Measurements from ENCODE around the gene XXYLT1.
"Not testable (repeated sequence)": the region's sequence is repeated elsewhere in the genome, so short reads cannot be mapped to it uniquely, and the experiment has no call there.

XXYLT1 gene

GRCh38 chr3:195112361-195112791 is 158.6 kb downstream of the XXYLT1 start:
- DNase-seq (ENCODE audit: low spot score), result no peak

- DNase-seq (ENCODE audit: low spot score), result no peak
These were observed 159.2 kb downstream of the XXYLT1 start for GRCh38 chr3:195111766-195112165.

DNA sequence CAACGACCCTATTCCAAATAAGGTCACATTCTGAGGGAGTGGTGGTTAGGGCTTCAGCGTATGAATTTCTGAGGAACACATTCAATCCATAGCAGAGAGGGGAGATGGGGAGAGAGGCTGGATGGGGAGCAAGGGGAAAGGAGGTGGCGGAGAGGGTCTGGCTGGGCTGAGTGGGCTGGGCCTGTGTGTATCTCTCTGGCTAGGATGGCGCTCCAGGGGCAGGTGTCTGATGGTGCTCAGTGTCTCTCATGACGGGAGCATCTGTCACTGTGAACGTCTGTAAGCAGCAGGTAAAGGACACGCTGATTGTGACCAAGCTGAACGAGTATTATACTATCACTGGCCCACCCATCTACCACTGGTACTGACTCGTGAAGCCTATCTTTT is 159.6 kb downstream of the XXYLT1 start:
- DNase-seq (ENCODE audit: low spot score), result no peak

DNA sequence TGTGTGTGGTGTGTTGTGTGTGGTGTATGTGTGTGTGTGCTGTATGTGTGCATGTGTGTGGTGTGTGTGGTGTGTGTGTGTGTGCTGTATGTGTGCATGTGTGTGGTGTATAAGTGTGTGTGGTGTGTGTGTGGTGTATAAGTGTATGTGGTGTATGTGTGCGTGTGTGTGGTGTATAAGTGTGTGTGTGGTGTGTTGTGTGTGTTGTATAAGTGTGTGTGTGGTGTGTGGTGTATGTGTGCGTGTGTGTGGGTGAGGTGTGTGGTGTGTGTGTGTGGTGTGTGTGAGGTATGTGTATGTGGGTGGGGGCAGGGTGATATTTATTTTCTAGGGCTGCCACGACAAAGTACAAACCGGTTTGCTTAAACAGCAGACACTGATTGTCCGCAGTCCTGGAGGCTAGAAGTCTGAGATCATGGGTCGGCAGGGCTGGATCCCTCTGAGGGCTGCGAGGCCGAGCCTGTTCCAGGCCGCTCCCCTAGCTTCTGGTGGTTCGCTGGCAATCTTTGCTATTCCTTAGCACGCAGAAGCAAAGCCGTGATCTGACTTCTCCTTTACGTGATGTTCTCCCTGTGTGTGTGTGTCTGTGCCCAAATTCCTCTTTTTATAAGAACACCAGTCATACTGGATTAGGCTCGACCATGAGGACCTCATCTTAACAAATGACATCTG is 160.2 kb downstream of the XXYLT1 start:
- DNase-seq (ENCODE audit: low spot score), result no peak

GRCh38 chr3:195109098-195109657 is 161.8 kb downstream of the XXYLT1 start:
- DNase-seq (ENCODE audit: low spot score), result no peak

DNA sequence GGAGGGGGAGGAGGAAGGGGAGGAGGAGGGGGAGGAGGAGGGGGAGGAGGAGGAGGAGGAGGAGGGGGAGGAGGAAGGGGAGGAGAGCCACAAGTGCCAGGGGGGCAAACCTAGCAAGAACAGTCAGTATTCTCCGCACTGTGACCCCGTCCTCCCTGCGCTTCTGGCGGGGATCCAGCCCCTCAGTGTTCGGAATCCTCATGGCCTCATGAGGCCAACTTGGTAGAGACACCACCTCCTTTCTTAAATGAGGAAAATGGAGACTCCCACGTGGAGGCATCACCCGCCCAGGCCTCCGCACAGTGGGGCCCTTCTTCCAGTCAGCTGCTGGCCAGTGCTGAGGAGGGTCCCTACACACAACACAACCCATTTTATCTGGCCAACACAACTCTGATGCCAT is 163.4 kb downstream of the XXYLT1 start:
- DNase-seq (ENCODE audit: low spot score), result no peak

DNA sequence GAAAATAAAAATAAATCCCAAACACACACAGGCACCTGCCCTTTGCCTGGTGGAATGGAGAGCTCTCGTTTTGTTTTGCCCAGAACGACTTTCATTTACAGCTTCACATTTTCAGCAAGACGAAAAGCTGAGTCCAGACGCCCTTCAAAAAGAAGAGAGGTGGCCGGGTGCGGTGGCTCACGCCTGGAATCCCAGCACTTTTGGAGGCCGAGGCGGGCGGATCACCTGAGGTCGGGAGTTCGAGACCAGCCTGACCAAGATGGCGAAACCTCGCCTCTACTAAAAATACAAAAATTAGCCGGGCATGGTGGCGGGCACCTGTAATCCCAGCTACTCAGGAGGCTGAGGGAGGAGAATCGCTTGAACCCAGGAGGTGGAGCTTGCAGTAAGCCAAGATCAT is 163.9 kb downstream of the XXYLT1 start:
- DNase-seq (ENCODE audit: low spot score), result not testable (repeated sequence)

GRCh38 chr3:195106418-195106906 is 164.5 kb downstream of the XXYLT1 start:
- peak; percentile 37 for DNase-seq (ENCODE audit: low spot score)

DNA sequence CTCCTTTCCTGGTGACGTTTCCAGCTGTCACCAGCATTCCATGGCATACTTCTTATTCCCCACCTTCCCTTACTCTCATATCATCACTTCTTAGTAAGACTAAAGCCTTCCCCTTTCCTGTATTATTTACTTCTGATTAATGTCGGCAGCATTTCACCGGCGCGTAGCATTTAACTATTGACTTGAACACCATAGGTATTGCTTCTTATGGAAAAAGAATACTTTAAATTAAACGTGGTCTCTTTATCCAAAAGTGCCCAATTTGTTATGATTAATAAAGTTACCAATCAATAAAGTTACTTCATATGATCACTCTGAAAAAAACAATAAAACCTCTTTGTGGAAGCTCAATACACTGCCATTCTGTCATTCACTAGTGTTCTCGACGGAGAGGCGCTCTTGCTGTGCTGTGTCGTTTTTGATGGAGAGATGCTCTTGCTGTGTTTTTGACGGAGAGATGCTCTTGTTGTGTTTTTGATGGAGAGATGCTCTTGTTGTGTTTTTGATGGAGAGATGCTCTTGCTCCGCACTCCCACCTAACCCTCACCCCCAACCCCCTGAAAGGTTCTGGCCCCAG is 165.0 kb downstream of the XXYLT1 start:
- DNase-seq (ENCODE audit: low spot score), result no peak

DNA sequence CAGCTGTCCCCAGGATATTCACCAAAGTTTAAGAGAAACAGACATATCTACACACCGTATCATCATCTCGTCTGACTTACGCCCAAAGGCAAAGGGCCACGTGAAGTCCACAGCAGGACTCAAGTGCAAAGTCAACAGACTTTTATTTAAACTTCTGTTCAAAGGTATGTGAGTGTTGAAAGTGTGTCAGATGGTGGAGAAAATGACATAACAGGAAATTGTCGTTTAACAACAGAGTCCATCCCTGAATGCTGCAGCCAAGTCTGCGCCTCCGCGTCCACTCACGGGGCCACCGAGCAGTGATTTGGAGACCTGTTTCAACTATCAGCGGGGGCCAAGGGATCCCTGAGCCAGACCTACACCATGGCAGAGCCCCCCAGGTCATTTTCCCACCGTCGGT is 165.6 kb downstream of the XXYLT1 start:
- DNase-seq (ENCODE audit: low spot score), result no peak

GRCh38 chr3:195104340-195104739 is 166.6 kb downstream of the XXYLT1 start:
- no peak for DNase-seq (ENCODE audit: low spot score)

DNA sequence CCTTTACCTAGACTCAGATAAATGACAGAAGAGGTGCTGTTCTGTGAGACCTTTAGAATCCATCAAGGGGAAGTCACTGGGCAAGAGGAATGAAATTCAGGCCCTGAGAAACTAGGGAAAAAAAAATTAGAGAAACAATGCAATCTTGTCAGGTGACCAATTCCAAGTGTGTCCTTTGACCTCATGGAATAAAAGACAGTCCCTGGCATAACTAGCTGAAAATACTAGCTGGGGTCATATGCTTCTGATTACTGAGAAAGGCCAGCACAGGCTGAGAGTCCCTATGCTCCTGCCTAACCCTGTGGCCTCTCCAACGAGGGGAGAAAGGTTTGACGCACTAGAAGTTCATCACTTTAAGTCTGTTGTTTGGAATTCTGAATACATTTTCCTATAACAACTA is 167.3 kb downstream of the XXYLT1 start:
- no peak for DNase-seq (ENCODE audit: low spot score)

GRCh38 chr3:195102609-195103467 is 168.1 kb downstream of the XXYLT1 start:
- no peak for DNase-seq (ENCODE audit: low spot score)

DNA sequence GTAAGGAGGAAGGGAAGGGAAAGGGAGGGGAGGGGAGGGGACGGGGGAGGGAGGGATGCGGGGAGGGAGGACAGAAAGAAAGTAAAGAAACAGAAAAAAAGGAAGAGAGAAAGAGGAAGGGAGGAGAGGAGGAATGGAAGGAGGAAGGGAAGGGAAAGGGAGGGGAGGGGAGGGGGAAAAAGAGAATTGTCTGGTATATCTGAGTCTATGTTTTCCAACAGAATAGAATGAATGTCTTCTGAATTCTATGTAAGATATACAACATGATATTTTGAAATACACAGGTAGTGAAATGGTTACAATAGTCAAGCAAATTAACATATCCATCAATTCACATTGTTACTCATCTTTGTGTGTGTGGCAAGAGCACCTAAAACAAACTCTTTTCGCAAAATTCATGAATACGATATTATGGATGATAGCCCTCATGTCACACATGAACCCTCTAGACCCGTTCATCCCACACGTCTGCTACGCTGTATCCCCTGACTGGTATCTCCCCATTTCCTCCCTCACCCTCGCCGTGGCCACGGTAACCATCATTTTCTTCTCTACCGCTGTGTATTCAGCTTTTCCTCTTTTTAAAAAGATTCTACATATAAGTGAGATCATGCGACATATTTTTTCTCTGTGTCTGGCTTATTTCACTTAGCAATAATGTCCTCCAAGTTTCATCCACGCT is 168.9 kb downstream of the XXYLT1 start:
- DNase-seq (ENCODE audit: low spot score), result no peak

- peak; percentile 11 for DNase-seq (ENCODE audit: low spot score)
These were observed 169.9 kb downstream of the XXYLT1 start for GRCh38 chr3:195101001-195101583.

GRCh38 chr3:195099951-195100785 is 170.8 kb downstream of the XXYLT1 start:
- DNase-seq (ENCODE audit: low spot score), result no peak

- no peak for DNase-seq (ENCODE audit: low spot score)
These were observed 172.0 kb downstream of the XXYLT1 start for GRCh38 chr3:195098741-195099525.

DNA sequence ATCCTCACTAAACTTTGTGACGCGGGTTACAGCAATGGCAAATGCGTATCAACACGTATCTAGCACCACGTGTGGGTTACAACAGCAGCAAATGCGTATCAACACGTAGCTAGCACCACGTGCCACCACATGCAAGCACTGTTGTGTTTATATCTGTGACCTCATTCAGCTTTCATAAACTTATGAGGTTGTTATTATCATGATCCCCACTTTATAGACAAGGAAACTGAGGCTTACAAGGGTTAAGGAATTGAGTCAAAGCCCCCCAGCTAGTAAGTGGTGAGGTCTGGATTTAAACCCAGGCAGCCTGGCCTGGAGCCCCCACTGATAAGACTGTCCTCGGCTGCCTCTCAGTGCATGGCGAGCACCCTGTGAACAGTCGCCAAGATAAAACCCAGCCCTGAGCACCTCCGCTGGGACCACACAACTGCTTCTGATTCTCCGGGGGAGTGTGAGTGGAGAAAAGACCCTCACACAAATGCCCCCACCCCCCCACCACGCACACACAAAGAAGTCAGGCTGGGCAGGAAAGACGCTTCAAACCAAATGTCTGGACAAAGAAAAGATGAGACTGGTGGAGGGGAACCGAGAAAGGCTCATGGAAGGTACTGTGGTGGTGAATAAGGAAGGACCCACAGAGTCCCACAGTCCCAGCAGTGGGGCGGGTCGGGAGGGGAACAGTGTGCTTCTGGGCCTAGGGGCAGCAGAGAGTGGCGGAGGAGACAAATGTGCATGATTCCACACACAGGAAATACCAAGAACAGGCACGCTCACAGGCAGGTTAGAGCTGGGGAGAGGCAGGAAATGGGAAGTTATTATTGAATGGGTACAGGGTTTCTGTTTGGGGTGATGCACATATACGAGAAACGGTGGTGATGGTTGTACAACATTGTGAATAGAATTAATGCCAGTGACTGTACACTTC is 173.4 kb downstream of the XXYLT1 start:
- DNase-seq (ENCODE audit: low spot score), result no peak

Data from globus pallidus (tissue), 1 donor.